IMR-90 (cell line): ENCODE results near the gene KIF1B.

Experiments used
- BHLHE40 ChIP-seq: fragments of 150-350 bp; IDR thresholded peaks from 2 replicates; pipeline ENCODE4 v1.6.1; 2016; ENCODE audit warnings: mild to moderate bottlenecking, low read depth, low read length
- POLR2A ChIP-seq: IDR thresholded peaks from 2 replicates; pipeline ENCODE4 v1.6.1; 2012; ENCODE audit warnings: mild to moderate bottlenecking, low read depth, low read length
- RFX5 ChIP-seq: IDR thresholded peaks from 2 replicates; pipeline ENCODE4 v1.8.0; 2012; ENCODE audit warnings: low read depth, mild to moderate bottlenecking, low read length, moderate library complexity
- SMC3 ChIP-seq: fragments of 150-350 bp; IDR thresholded peaks from 2 replicates; pipeline ENCODE4 v1.6.1; 2016; ENCODE audit warnings: low read depth, mild to moderate bottlenecking, antibody characterized with exemption, low read length, moderate library complexity
- TF ChIP-seq, protein P1 (sequence below): conservative IDR thresholded peaks from 2 replicates; pipeline ENCODE4 v1.5.1; 2012; ENCODE audit warnings: mild to moderate bottlenecking, low read depth, low read length, improper control_type of control experiment

- TF ChIP-seq, protein P1, sequence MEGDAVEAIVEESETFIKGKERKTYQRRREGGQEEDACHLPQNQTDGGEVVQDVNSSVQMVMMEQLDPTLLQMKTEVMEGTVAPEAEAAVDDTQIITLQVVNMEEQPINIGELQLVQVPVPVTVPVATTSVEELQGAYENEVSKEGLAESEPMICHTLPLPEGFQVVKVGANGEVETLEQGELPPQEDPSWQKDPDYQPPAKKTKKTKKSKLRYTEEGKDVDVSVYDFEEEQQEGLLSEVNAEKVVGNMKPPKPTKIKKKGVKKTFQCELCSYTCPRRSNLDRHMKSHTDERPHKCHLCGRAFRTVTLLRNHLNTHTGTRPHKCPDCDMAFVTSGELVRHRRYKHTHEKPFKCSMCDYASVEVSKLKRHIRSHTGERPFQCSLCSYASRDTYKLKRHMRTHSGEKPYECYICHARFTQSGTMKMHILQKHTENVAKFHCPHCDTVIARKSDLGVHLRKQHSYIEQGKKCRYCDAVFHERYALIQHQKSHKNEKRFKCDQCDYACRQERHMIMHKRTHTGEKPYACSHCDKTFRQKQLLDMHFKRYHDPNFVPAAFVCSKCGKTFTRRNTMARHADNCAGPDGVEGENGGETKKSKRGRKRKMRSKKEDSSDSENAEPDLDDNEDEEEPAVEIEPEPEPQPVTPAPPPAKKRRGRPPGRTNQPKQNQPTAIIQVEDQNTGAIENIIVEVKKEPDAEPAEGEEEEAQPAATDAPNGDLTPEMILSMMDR = no peak
- TF ChIP-seq BHLHE40 = no peak
- TF ChIP-seq RFX5 = no peak
- no peak for TF ChIP-seq POLR2A
- no peak for TF ChIP-seq SMC3
Measured at GRCh38 chr1:10288029-10288615, 77.8 kb downstream of the KIF1B start.
